Lung (tissue), 12 donors: Measurements from ENCODE around the gene XYLT1. TPM values are rescaled to one million over a fixed set of nuclear protein-coding genes. Genes with fewer than 3 reads are reported as not detected.

ENCODE experiments used
- ATAC-seq: fragments of 200-7000 bp; cut with Tn5 transposase; one replicate; pipeline ENCODE4 v1.9.1; 2020; ENCODE audit warnings: moderate number of reproducible peaks; ENCODE audit not compliant: insufficient read depth, low FRiP score
- DNase-seq, 3 donors: peaks; one replicate each; pipeline ENCODE4 v3.0.0-alpha.2; 2013 to 2017
- H3K27ac ChIP-seq, 2 donors: one replicate each; pipeline ENCODE4 v1.5.1; 2013; ENCODE audit warnings: mild to moderate bottlenecking in 2 of 2, moderate library complexity in 2 of 2, control low read depth in 1 of 2, inconsistent platforms in 1 of 2, low read depth in 1 of 2, low read length in 1 of 2
- H3K27me3 ChIP-seq, 3 donors: one replicate each; pipeline ENCODE4 v1.5.1; 2013; ENCODE audit warnings: low read length in 2 of 3; ENCODE audit not compliant: control insufficient read depth in 3 of 3, insufficient read depth in 3 of 3
- H3K36me3 ChIP-seq, 4 donors: one replicate each; pipeline ENCODE4 v1.5.1; 2013; ENCODE audit warnings: low read length in 4 of 4, mild to moderate bottlenecking in 1 of 4, moderate library complexity in 1 of 4; ENCODE audit not compliant: control insufficient read depth in 4 of 4, insufficient read depth in 4 of 4
- H3K4me1 ChIP-seq, 5 donors: one replicate each; pipeline ENCODE4 v1.5.1; 2013; ENCODE audit warnings: low read length in 5 of 5, mild to moderate bottlenecking in 2 of 5, moderate library complexity in 1 of 5; ENCODE audit not compliant: control insufficient read depth in 5 of 5, insufficient read depth in 5 of 5
- H3K4me3 ChIP-seq: one replicate; pipeline ENCODE4 v1.5.1; 2013; ENCODE audit warnings: mild to moderate bottlenecking, control low read depth, moderate library complexity
- H3K9ac ChIP-seq, 2 donors: one replicate each; pipeline ENCODE4 v1.5.1; 2013; ENCODE audit warnings: low read length in 2 of 2, control low read depth in 1 of 2; ENCODE audit not compliant: insufficient read depth in 1 of 2
- H3K9me3 ChIP-seq, 4 donors: one replicate each; pipeline ENCODE4 v1.5.1; 2013; ENCODE audit warnings: low read length in 3 of 4, mild to moderate bottlenecking in 1 of 4, moderate library complexity in 1 of 4; ENCODE audit not compliant: control insufficient read depth in 4 of 4, insufficient read depth in 3 of 4
- CTCF ChIP-seq: IDR thresholded peaks from 2 replicates; pipeline ENCODE4 v1.5.1; 2012; ENCODE audit warnings: mild to moderate bottlenecking; ENCODE audit errors: control extremely low read depth, extremely low read depth
- WGBS, 2 donors: extraction: QIAGEN DNeasy Blood & Tissue Kit; methylation state at CpG; one replicate each; pipeline ENCODE4 v1.1.7; 2013; 5-methylcytosine and 5-hydroxymethylcytosine counted together
- polyA plus RNA-seq, 2 donors: library from polyadenylated mRNA; stranded (reverse); fragments of 200-250 nt; gene quantifications; one replicate each; pipeline ENCODE4 v1.2.1, GENCODE V29; 2013
- total RNA-seq, 2 donors: library from RNA; depleted of rRNA in 1 of 2; stranded (reverse); fragments of >200 nt in 1 of 2; gene quantifications; one replicate each; pipeline ENCODE4 v1.2.1, GENCODE V29; 2014 to 2021
- donor health status: control.
- donor health status: control.
- donor health status: Bipolar disorder and iron deficiency.
- donor health status: healthy.
- donor health status: DM: yes; HTN: yes; CAD: no.

XYLT1 gene
- total and polyA plus RNA-seq, 4 donors: 1.4 to 11.5 (median 6.9) TPM

GRCh38 chr16:17299790-17300189 is 171.0 kb downstream of the XYLT1 start:
- Histone ChIP-seq H3K9ac (no peak overlapping the region), H3K9me3 (peaks cover 0 to 3% (median 0%) of the 10 kb centered on the region in 4 donors), H3K4me1 (peaks cover 3 to 38% (median 20%) of the 10 kb centered on the region in 5 donors), H3K36me3 (no peaks in the 10 kb centered on the region), H3K27me3 (no peaks in the 10 kb centered on the region), H3K4me3 (no peak overlapping the region), H3K27ac (no peak overlapping the region)
- TF ChIP-seq CTCF: no peak
- ATAC-seq (no peak), DNase-seq (peak in 1 of 3 donors; percentile 15)
- WGBS, 2 donors: 80 to 84% methylated on average over 7 of the region's 7 CpGs

GRCh38 chr16:17298238-17298637 is 172.5 kb downstream of the XYLT1 start:
- TF ChIP-seq CTCF: no peak
- no peaks in the 10 kb centered on the region for H3K27me3 ChIP-seq
- no peak overlapping the region for H3K27ac ChIP-seq
- 97% methylated on average over 9 of the region's 9 CpGs for WGBS, 2 donors
- peaks cover 3 to 22% (median 9%) of the 10 kb centered on the region in 5 donors for H3K4me1 ChIP-seq
- H3K4me3 ChIP-seq: no peak overlapping the region
- no peaks in the 10 kb centered on the region for H3K36me3 ChIP-seq
- H3K9ac ChIP-seq: no peak overlapping the region
- ATAC-seq (no peak), DNase-seq (no peak)
- peaks cover 0 to 3% (median 0%) of the 10 kb centered on the region in 4 donors for H3K9me3 ChIP-seq

GRCh38 chr16:17296431-17296830 is 174.3 kb downstream of the XYLT1 start:
- no peak overlapping the region for H3K4me3 ChIP-seq

More at GRCh38 chr16:17296431-17296830, 174.3 kb downstream of the XYLT1 start:
- H3K9me3 ChIP-seq: no peaks in the 10 kb centered on the region
- peaks cover 0 to 20% (median 9%) of the 10 kb centered on the region in 5 donors for H3K4me1 ChIP-seq
- H3K36me3 ChIP-seq: no peaks in the 10 kb centered on the region
- H3K27me3 ChIP-seq: no peaks in the 10 kb centered on the region
- no peak for ATAC-seq
- H3K27ac ChIP-seq: no peak overlapping the region
- 69 to 75% methylated on average over 7 of the region's 7 CpGs for WGBS, 2 donors
- peak in 1 of 3 donors; percentile 13 for DNase-seq
- TF ChIP-seq CTCF: no peak
- no peak overlapping the region for H3K9ac ChIP-seq
